ENCODE data around the gene TAS2R40. TPM values are rescaled to one million over a fixed set of nuclear protein-coding genes. Genes with fewer than 3 reads are reported as not detected.

TAS2R40 gene
- total and polyA plus RNA-seq, 10 of the 15 experiments (the other 5 are each of a cell fraction or from before 2014, with no cell fraction given), result not detected

- no peaks in the 10 kb centered on the region for H4K20me1 ChIP-seq (ENCODE audit: control insufficient read depth, insufficient read depth)
- FAIRE-seq (no peak), ATAC-seq (no peak), DNase-seq (ENCODE audit: low read depth, low spot score) (no peak)
- no peaks in the 10 kb centered on the region for H3K36me3 ChIP-seq (ENCODE audit: control insufficient read depth in 2 of 2, insufficient read depth in 2 of 2, low read length in 1 of 2)
- ChIA-PET RAD21 (ENCODE audit: unreplicated experiment) (no interaction called here), CTCF (interaction anchor here (0.8 to 1.6 kb wide), 2 partner anchors 19 to 67 kb away, joined by 3 read pairs; no protein-coding TSS in a partner anchor), SMC1A (ENCODE audit: uncharacterized antibody, unreplicated experiment) (no interaction called here), POLR2A (no interaction called here)
- BruUV-seq (replicated peaks), result no TSS peak
- in situ Hi-C loops (cut with MboI) (no loop called here), intact Hi-C loops (cut with micrococcal nuclease; ENCODE audit: unreplicated experiment) (no loop called here)
- no peaks in the 10 kb centered on the region for H3K79me2 ChIP-seq (ENCODE audit: control insufficient read depth, insufficient read depth, low read length)
- WGBS (ENCODE audit: insufficient coverage, insufficient replicate concordance, low lambda C conversion rate, missing lambda C conversion rate), result 97% methylated on average over 2 of the region's 2 CpGs
- H3K9me3 ChIP-seq (replicated peaks; ENCODE audit: control insufficient read depth, insufficient read depth, low read length), result no peaks in the 10 kb centered on the region; the same call in 2 of the 3 replicates
- no peak overlapping the region for H3K4me3 ChIP-seq
- no peaks in the 10 kb centered on the region for H3K4me1 ChIP-seq (ENCODE audit: control insufficient read depth, insufficient read depth, low read length)
- H3K27ac ChIP-seq (ENCODE audit: control insufficient read depth, insufficient read depth), result no peak overlapping the region
- H2AFZ ChIP-seq (ENCODE audit: control insufficient read depth, low read depth, low read length), result no peak overlapping the region
- H3K27me3 ChIP-seq (replicated peaks in 1 of 2; ENCODE audit: control insufficient read depth in 2 of 2, insufficient read depth in 2 of 2, low read length in 1 of 2), result no peaks in the 10 kb centered on the region
- no peak overlapping the region for H3K4me2 ChIP-seq (ENCODE audit: control insufficient read depth, insufficient read depth)
- no peak overlapping the region for H3K9ac ChIP-seq (ENCODE audit: control insufficient read depth, insufficient read depth, low read length)
- TF ChIP-seq BCL3 (IDR thresholded peaks at IDR 0.05; ENCODE audit: borderline replicate concordance, insufficient read depth, low read depth, low read length, poor library complexity, severe bottlenecking) (no peak), RELB (IDR thresholded peaks at IDR 0.05; ENCODE audit: low read depth) (no peak), E4F1 (IDR thresholded peaks at IDR 0.05; ENCODE audit: borderline replicate concordance, partially characterized antibody) (no peak), PKNOX1 (IDR thresholded peaks at IDR 0.05) (no peak), POLR2A (IDR thresholded peaks at IDR 0.05; ENCODE audit: low read depth, low read length) (no peak), HSF1 (IDR thresholded peaks at IDR 0.05; ENCODE audit: low read depth, low read length) (no peak), ZBTB4 (CRISPR knock-in tag; IDR thresholded peaks at IDR 0.05) (no peak), MEF2B (IDR thresholded peaks at IDR 0.05; ENCODE audit: partially characterized antibody, poor library complexity, severe bottlenecking) (no peak)
These were observed 12.1 kb downstream of the TAS2R40 start for GRCh38 chr7:143233816-143234532.
